ENCODE measurements around the gene LAMB4.

LAMB4 gene

GRCh38 chr7:108012499-108013430, 117.4 kb downstream of the LAMB4 start:
- DNase-seq (ENCODE audit: low read depth, low spot score): no peak

- DNase-seq (ENCODE audit: low read depth, low spot score): no peak
Observed at GRCh38 chr7:108010377-108010776, 119.8 kb downstream of the LAMB4 start.

- DNase-seq (ENCODE audit: low read depth, low spot score): no peak
Observed at GRCh38 chr7:108009873-108010272, 120.3 kb downstream of the LAMB4 start.

GRCh38 chr7:108008827-108009226, 121.3 kb downstream of the LAMB4 start:
- no peak for DNase-seq (ENCODE audit: low read depth, low spot score)

- no peak for DNase-seq (ENCODE audit: low read depth, low spot score)
Observed at GRCh38 chr7:108008240-108008639, 121.9 kb downstream of the LAMB4 start.

GRCh38 chr7:108007762-108008161, 122.4 kb downstream of the LAMB4 start:
- no peak for DNase-seq (ENCODE audit: low read depth, low spot score)

- no peak for DNase-seq (ENCODE audit: low read depth, low spot score)
Observed at GRCh38 chr7:108007261-108007660, 122.9 kb downstream of the LAMB4 start.

GRCh38 chr7:108004220-108005142, 125.7 kb downstream of the LAMB4 start:
- no peak for DNase-seq (ENCODE audit: low read depth, low spot score)

GRCh38 chr7:108003599-108003935, 126.6 kb downstream of the LAMB4 start:
- DNase-seq (ENCODE audit: low read depth, low spot score): no peak

GRCh38 chr7:108002726-108003598, 127.2 kb downstream of the LAMB4 start, which contains the start of gene LAMB1:
LAMB1 (minus strand) TSS chr7:108003161; CDS start chr7:108002885, 276 bp downstream.
- DNase-seq (ENCODE audit: low read depth, low spot score): no peak

GRCh38 chr7:108001764-108002725, 128.1 kb downstream of the LAMB4 start:
- no peak for DNase-seq (ENCODE audit: low read depth, low spot score)

- DNase-seq (ENCODE audit: low read depth, low spot score): no peak
Observed at GRCh38 chr7:108000875-108001763, 129.0 kb downstream of the LAMB4 start.

- no peak for DNase-seq (ENCODE audit: low read depth, low spot score)
Observed at GRCh38 chr7:107999779-108000560, 130.2 kb downstream of the LAMB4 start.

- DNase-seq (ENCODE audit: low read depth, low spot score): no peak
Observed at GRCh38 chr7:107998660-107999480, 131.3 kb downstream of the LAMB4 start.

GRCh38 chr7:107998150-107998549, 132.0 kb downstream of the LAMB4 start:
- DNase-seq (ENCODE audit: low read depth, low spot score): no peak

GRCh38 chr7:107996072-107996882, 133.9 kb downstream of the LAMB4 start:
- no peak for DNase-seq (ENCODE audit: low read depth, low spot score)
